Left lobe of liver (tissue), 2 donors: ENCODE results near the gene SF3A2. TPM values are rescaled to one million over a fixed set of nuclear protein-coding genes. Genes with fewer than 3 reads are reported as not detected.

ENCODE experiments used
- ATAC-seq: fragments of 200-7000 bp; cut with Tn5 transposase; one replicate; pipeline ENCODE4 v1.9.1; 2020; ENCODE audit warnings: mild to moderate bottlenecking, moderate library complexity
- DNase-seq: peaks from one replicate; pipeline ENCODE4 v3.0.0-alpha.2; 2020; ENCODE audit warnings: low spot score
- total RNA-seq: library from RNA; stranded (reverse); gene quantifications from one replicate; pipeline ENCODE4 v1.2.1, GENCODE V29; 2021
- donor health status: DM: no; HTN: no; CAD: no; lungs with moderate emphysema.
- donor health status: DM: no; HTN: yes; CAD: no.

The SF3A2 gene
- total RNA-seq, 1 donor from 2014 or later, result 19.0 TPM

DNA sequence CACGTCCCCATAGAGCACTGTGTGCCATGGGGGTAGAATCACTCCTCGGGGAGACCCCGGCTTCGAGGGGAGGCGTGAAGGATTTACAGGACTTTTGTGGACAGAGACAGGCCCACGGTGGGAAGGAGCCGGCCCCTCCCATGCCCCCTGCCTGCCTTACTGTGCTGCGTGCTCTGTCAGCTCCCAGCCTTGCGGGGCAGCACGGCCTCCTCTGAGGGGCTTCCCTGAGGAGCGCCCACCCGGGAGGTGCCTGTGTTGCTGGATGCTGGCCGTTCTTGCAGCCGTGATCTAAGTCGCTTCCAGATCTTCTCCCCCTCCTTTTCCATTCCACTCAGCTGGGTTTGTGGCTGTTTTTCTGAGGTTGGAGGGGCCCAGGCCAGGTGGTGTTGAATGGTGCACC lies 29.6 kb upstream of the SF3A2 start:
- ATAC-seq (no peak), DNase-seq (no peak)

DNA sequence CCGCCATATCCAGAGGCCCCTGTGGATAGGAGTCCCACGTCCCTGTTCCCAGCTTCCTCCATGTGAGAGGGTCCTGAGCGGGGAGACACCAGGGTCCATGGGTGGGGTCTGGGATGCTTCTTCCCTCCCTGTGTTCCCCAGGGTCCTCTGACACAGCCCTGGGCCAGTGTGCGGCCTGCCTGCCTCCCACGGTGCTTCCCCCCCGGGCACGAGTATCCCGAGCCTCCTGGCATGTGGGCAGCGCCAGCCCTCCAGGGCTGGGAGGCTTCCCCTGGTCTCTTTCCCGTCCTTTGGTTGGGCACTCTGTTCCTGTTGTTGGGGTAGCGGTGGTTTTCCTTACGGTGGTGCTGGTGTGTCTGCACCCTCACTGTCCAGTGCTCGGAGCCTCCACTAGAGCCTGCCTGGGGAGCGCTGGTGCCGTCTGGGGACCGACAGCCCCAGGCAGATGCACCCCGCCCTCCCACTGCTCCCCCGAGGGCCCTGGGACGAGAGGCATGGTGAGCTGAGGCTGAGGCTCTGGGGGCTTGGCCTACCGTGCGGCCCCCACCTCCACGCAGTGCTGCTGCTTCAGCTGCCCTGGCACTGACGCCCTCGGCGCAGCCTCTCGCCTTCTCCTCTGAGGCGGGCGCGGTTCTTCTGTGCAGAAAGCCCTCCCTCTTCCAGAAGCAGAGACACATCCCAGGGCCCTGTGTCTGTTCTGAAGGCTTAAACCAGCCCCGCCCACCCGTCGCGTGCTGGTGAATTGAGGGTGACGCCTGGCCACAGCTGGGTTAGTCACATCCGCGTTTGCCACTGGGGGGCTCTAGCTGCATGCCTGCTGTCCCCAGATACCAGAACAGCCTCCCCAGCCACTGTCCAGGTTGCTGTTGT lies 28.4 kb upstream of the SF3A2 start:
- ATAC-seq, result peak; percentile 12
- no peak for DNase-seq

DNA sequence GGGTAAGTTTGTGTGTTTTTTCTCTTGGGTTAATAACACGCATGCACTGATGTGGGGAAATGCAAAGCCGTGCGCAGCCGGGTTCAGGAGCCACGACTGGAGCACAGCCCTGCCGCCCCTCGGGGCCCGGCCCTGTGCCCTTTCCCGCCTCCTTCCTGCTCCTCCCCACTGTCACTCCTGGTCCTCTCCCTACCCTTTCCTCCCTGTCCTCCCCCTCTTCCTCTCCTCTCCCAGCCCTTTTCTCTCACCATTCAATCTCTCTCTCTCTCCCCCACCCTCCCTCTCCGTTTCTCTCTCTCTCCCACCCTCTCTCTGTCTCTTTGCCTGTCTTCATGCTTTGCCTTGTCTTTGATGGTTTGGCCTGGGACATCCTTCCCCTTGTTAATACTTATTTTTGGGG lies 27.6 kb upstream of the SF3A2 start:
- DNase-seq, result no peak
- no peak for ATAC-seq

DNA sequence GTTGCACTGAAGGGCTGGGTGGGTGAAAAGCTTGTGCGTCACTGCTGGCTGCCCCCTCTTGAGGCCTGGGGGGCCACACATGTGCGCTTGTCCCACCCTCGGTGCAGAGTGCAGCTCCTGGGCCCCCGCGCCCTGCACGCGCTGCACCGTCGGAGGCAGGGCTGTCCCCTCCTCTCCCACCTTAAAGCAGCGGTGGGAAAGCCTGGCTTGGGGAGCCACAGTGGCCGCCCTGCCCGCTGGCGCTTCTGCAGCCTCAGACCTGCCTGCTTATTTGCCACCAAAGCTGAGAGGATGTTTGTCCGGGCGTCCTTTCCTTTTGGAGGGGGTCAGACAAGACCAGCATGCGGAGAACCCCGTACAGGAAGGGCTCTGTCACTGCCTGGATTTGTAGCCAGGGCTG lies 27.2 kb upstream of the SF3A2 start:
- ATAC-seq, result no peak
- no peak for DNase-seq

DNA sequence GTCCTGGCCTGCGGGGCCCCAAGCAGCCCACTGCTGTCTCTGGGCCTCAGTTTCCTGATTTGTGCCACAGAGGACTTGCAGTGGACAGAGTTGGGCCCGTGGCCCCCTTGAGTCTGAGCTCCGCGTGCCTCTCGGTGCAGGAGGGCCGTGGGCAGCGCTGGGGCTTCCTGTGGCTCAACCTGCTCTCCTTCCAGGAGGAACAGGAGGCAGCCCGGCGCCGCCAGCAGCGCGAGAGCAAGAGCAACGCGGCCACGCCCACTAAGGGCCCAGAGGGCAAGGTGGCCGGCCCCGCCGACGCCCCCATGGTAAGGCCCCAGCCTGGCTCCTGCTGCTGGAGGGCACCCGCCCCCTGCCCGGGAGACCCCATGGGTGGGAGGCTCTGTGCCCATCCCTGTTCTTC lies 26.4 kb upstream of the SF3A2 start:
- DNase-seq (no peak), ATAC-seq (no peak)

DNA sequence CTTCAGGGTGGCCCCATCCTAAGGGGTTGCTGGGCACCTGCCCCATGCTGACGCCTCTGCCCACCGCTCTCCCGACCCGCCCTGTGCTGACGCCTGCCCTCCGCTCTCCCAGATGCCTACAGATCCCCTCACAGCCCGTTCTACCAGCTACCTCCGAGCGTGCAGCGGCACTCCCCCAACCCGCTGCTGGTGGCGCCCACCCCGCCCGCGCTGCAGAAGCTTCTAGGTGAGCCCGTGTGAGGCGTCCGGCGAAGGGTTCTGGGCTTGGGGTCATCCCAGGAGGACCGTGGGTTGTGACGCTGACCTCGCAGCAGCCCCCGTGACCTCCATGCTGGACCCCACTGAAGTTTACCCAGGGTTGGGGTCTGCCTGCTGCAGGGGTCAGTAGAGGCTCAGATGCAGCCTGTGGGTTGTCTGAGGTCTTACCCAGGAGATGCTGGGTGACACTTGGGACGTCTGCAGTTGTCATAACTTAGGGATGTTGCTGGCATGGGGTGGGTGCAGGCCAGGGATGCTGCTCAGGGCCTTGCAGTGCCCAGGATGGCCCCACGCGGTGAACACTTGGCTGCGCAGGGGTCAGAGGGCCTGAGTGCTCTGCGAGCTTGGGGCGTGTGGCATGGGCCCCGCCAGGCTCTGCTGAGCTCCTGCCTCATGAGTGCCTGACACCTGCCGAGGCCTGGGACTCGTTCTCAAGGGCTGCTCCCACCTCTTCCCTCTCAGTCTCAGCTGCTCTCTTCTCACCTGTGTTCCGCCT lies 25.5 kb upstream of the SF3A2 start:
- DNase-seq (no peak), ATAC-seq (no peak)

DNA sequence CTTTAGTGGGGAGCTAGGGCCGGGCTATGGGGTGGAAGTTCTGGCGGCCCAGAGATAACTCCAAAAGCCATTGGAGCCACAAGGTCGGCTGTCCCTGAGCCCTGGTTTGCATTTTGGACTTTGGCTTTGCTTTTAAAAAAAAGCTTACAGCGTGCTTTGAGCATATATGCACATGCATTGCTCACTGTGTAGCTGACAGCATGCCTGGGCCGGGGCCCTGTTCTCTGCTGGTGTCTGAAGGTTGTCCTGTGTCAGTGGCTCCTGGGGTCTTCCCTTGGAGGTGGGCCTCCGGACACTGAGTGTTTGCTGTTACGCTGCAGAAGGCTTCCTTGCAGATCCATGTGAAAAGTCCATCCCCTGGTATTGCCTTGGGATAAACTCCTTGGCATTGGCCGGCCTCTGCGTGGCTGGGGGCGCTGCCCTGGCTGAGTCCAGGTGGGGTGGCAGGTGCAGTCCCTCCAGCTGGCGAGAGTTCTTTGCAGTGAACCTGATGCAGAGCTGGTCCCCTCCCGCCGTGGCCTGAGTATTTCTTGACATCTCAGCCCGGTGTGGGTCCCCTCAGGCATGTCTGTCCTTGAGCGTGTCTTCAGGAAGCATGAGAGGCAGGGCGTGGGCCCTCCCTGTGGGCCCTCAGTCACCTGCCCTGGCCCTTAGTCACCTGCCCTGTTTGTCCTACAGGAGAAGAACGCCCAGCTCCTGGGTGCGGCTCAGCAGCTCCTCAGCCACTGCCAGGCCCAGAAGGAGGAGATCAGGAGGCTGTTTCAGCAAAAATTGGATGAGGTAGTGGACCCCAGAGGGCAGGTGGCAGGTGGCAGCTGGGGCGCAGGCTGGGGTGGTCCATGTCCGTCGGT lies 23.5 kb upstream of the SF3A2 start:
- ATAC-seq, result peak; percentile 47

DNA sequence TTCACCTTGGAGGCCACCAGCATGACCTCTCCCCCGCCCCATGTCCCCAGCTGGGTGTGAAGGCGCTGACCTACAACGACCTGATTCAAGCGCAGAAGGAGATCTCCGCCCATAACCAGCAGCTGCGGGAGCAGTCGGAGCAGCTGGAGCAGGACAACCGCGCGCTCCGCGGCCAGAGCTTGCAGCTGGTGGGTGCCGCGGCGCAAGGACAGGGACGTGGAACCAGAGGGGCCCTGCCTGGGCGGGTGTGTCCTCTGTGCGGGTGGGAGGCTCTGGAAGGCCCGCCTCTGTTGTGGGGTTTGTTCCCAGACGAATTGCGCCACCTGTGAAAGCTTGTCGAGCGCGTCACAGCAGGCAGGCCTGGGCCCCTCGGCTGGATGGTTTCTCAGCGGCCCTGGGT lies 22.8 kb upstream of the SF3A2 start:
- DNase-seq, result no peak
- ATAC-seq, result no peak

More for the DNA sequence above, 23.5 kb upstream of the SF3A2 start:
- DNase-seq, result no peak

DNA sequence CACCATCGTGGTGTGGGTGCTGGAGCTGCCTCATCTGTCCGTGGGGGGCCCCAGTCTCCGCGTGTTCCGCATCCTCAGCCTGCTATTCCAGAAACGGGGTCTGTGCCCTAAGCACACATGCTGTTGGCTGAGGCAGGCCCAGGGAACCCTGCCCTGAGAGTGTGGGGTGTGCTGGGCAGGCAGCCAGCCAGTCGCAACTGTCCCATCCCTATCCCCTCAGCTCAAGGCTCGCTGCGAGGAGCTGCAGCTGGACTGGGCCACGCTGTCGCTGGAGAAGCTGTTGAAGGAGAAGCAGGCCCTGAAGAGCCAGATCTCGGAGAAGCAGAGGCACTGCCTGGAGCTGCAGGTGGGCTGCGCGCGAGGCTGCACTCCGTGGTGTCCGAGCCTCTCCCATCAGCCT lies 22.4 kb upstream of the SF3A2 start:
- no peak for ATAC-seq
- DNase-seq, result no peak

DNA sequence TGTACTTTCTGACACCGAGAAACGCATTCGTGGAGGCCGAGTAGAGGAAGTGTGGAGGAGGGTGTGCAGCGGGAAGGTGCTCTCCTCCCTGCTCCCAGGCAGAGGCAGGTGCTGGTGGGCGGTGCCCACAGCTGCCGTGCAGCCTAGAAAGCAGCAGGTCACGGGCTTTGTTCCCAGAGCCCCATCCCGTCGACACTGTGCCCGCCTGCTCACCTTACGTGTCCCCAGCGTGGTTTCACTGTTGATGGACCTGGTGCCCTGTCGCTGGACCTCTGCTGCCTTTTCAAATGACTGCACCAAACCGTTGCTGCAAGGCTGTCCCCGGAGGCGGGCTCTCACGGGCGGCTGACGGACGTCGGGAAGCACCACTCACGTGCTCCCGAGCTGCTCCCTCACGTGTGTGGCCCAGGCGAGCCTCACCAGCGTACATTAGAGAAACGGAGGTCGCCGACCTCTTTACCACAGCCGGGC lies 21.3 kb upstream of the SF3A2 start:
- no peak for DNase-seq
- no peak for ATAC-seq

DNA sequence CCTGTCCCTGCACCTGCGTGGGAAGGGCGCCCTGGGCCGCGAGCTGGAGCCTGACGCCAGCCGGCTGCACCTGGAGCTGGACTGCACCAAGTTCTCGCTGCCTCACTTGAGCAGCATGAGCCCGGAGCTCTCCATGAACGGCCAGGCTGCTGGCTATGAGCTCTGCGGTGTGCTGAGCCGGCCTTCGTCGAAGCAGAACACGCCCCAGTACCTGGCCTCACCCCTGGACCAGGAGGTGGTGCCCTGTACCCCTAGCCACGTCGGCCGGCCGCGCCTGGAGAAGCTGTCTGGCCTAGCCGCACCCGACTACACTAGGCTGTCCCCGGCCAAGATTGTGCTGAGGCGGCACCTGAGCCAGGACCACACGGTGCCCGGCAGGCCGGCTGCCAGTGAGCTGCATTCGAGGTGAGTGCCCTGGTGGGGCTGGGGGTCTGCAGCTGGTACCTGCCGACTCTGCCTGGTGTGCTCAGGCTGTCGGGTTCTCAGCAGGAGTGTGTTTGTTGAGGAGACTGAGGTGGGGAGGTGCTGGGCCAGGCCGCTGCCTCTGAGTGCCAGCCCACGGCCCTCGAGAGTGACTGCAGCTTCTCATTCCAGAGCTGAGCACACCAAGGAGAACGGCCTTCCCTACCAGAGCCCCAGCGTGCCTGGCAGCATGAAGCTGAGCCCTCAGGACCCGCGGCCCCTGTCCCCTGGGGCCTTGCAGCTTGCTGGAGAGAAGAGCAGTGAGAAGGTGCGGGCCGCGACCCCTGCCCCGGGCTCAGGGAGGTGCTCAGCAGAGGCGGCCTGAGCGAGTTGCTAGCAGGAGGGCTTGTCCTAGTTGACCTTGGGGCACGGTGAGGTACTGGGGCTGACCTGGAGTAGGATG lies 20.0 kb upstream of the SF3A2 start:
- DNase-seq, result no peak
- no peak for ATAC-seq

DNA sequence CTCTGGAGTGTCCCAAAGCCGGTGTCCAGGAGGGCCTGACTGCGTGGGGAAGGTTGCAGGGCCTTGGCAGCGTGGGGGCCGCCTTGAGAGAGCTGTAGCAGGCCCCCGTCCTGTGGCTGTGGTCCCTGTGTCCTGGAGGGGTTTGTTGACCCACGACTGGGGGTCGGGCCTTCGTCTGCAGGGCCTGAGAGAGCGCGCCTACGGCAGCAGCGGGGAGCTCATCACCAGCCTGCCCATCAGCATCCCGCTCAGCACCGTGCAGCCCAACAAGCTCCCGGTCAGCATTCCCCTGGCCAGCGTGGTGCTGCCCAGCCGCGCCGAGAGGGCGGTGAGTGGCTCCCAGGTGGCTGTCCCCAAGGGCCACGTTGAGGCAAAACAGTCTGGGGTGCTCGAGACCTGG lies 19.0 kb upstream of the SF3A2 start:
- DNase-seq (no peak), ATAC-seq (no peak)

DNA sequence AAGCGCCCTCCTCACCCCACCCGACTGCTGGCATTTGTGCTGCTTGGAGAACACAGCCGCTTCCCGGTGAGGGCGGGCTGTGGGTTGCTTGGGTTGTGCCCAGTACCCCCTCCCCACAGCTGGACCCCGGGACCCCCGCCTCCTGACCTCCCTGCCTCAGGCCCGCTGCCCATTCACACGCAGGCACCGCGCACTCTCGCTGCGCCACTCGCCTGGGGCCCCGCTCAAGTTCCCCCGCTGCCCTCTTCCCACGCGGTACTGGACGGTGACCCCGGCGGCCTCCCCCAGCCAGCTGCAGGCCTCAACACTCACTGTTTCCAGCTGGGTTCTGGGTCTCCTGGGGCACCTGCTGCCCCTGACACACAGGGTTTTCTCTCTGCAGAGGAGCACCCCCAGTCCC lies 16.9 kb upstream of the SF3A2 start:
- ATAC-seq, result no peak

DNA sequence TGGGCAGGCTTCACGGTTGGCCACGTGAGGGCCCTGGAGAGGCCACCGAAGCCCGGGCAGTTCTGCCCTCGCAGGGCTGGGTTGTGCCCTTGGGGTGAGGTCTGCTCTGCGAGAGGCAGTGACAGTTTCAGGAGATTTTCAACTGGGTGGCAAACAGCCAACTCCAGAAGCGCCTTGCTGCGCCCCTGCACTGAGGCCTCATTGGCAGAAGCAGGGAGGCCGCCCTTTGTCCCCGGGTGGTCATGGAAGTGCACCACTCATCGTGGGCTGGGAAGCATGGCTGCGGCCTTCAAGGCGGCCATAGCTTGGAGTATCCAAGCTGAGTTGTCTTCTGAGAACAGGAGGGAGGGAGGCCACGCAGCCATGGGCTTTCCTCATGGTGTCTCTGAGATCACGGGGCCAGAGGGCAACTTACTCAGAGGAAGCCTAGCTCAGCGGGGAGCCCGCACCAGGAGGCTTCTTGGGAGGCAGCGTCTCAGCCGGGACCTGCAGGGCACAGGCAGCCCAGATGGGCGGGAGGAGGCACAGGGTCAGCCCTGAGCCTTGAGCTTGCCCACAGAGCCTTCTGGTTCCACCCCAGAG lies 15.3 kb upstream of the SF3A2 start:
- no peak for ATAC-seq
- DNase-seq, result no peak

More for the DNA sequence above, 16.9 kb upstream of the SF3A2 start:
- no peak for DNase-seq

DNA sequence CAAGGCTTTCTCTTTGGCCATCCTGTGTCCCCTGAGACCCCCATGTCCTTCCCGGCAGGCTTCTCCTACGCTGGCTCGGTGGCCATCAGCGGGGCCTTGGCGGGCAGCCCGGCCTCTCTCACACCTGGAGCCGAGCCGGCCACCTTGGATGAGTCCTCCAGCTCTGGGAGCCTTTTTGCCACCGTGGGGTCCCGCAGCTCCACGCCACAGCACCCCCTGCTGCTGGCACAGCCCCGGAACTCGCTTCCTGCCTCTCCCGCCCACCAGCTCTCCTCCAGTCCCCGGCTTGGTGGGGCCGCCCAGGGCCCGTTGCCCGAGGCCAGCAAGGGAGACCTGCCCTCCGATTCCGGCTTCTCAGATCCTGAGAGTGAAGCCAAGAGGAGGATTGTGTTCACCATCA lies 14.7 kb upstream of the SF3A2 start:
- ATAC-seq, result no peak
- no peak for DNase-seq

DNA sequence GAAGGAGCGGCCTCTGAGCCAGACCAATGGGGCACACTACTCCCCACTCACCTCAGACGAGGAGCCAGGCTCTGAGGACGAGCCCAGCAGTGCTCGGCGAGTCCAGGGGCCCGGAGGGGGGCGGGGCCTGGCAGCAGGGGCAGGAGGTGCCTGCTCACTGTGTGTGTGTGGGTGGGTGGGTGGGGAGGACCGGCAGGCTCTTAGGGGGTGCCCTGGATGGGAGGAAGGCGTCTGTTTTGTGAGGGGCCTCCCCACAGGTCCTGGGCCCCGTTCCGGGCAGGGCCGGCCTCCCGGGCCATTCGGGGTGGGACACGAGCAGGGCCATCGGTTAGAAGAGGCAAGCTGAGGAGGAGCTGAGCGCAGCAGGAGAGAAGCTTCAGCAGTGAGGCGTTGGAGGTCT lies 13.2 kb upstream of the SF3A2 start:
- ATAC-seq (no peak), DNase-seq (no peak)

DNA sequence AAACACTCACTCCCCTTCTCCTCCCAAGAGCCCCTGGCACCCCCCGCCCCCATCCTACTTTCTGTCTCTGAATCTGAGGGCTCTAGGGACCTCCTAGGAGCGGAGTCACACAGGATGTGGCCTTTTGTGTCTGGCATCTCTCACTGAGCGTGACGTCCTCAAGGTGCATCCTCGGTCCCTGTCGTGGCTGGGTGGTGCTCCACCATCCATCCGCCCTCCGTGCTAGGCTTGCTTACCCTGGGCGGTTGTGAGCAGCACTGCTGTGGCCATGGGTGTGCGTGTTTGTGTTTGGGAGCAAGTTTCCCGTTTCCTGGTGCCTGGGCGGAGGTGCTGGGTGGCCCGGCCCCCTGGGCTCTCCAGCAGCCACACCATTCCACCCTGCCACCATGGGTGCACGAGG lies 12.7 kb upstream of the SF3A2 start:
- DNase-seq, result no peak
- ATAC-seq, result no peak

DNA sequence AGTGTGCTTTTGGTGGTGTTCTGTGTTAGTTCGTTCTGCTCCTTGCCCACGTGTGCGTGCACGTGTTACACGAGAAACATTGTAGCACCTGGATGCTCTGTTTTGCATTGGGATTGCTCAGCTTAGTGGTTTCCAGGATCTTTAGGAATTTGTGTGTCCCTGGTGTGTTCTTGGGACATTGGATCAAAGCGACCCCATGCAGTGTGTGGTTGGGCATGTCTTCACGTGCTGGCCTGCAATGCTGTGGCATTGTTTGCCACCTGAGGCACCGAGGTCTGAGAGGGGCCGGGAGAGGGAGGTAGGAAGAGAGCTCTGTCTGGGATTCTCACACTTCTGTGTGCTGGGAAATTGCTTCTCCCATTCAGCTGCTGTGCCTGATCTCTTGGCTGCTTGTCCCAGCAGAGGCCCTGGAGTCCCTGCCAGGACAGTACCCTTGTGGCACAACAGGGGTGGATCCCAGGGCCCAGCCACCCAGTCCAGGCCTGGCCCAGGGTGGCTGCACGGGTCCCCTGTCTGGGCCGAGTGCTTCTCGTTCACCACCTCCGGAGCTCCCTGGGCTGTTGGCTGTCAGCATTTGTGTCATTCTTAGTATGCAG lies 11.8 kb upstream of the SF3A2 start:
- DNase-seq, result no peak
- no peak for ATAC-seq

DNA sequence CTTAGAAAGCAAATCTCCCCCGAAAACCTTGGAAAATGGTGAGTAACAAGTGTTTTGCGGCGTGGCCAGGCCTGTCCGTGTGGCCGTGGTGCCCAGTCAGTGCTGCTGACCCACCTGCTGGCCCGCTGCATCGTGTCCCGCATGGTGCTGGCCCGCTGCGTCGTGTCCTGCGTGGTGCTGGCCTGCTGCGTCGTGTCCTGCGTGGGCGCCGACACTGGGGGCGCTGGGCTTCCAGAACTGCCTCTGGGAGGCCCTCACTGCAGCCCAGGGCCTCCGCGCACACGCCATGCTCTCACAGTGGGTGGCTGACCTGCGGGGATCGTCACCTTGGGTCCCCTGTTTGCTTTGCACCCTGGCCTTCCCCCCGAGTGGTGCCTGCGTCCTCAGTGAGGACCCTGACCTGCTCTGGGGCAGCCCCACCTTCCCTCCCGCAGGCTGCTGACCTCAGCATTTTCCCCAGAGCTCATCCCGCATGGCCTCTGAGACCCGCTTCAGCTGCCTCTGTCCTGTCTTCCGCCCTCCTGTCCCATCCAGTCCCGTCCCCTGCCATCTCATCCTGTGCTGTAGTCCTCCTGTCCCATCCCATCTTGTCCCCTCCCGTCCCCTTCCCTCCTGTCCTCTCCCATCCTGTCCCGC lies 11.1 kb upstream of the SF3A2 start:
- no peak for DNase-seq
- no peak for ATAC-seq
